SK-N-SH treated with all-trans-retinoic acid at 6 μM for 48 hours (cell line): ENCODE data around the gene HIVEP2.

Experiments used
- ATAC-seq: fragments of 200-7000 bp; cut with Tn5 transposase; 3 replicates; pipeline ENCODE4 v1.9.1; 2020; ENCODE audit warnings: mild to moderate bottlenecking, moderate library complexity
- ARNTL ChIP-seq: fragments of 450-650 bp; formaldehyde crosslinking; IDR thresholded peaks from 2 replicates; pipeline ENCODE4 v1.5.0; 2020; ENCODE audit warnings: low read depth, mild to moderate bottlenecking, moderate library complexity, borderline replicate concordance
- BACH2 ChIP-seq: fragments of 250-450 bp; sonication (Bioruptor Pico); IDR thresholded peaks from 2 replicates; pipeline ENCODE4 v1.9.0; 2021; ENCODE audit warnings: mild to moderate bottlenecking, borderline replicate concordance
- CSRNP3 ChIP-seq: fragments of 250-450 bp; sonication (Bioruptor Pico); IDR thresholded peaks from 2 replicates; pipeline ENCODE4 v1.5.1; 2021; ENCODE audit warnings: mild to moderate bottlenecking, moderate library complexity
- ESRRG ChIP-seq: fragments of 250-450 bp; sonication (Bioruptor Pico); IDR thresholded peaks from 2 replicates; pipeline ENCODE4 v1.6.1; 2021; ENCODE audit warnings: mild to moderate bottlenecking
- GLIS3 ChIP-seq: fragments of 250-450 bp; sonication (Bioruptor Pico); IDR thresholded peaks from 2 replicates; pipeline ENCODE4 v1.5.0; 2020; ENCODE audit warnings: mild to moderate bottlenecking, moderate library complexity
- ISL1 ChIP-seq: fragments of 250-450 bp; sonication (Bioruptor Pico); IDR thresholded peaks from 2 replicates; pipeline ENCODE4 v2.1.2; 2022; ENCODE audit warnings: mild to moderate bottlenecking, moderate library complexity
- PPARA ChIP-seq: fragments of 250-450 bp; sonication (Bioruptor Pico); IDR thresholded peaks from 2 replicates; pipeline ENCODE4 v1.5.0; 2020; ENCODE audit warnings: mild to moderate bottlenecking, borderline replicate concordance
- RARB ChIP-seq: fragments of 250-450 bp; sonication (Bioruptor Pico); IDR thresholded peaks from 2 replicates; pipeline ENCODE4 v1.8.0; 2021; ENCODE audit warnings: mild to moderate bottlenecking, moderate library complexity
- SNAI2 ChIP-seq: fragments of 250-450 bp; sonication (Bioruptor Pico); IDR thresholded peaks from 2 replicates; pipeline ENCODE4 v1.5.0; 2020; ENCODE audit warnings: mild to moderate bottlenecking, moderate library complexity
- TCF4 ChIP-seq: fragments of 250-450 bp; sonication (Bioruptor Pico); IDR thresholded peaks from 2 replicates; pipeline ENCODE4 v1.8.0; 2021; ENCODE audit warnings: mild to moderate bottlenecking, moderate library complexity, borderline replicate concordance
- TOX ChIP-seq: fragments of 250-450 bp; sonication (Bioruptor Pico); IDR thresholded peaks from 2 replicates; pipeline ENCODE4 v1.8.0; 2021; ENCODE audit warnings: mild to moderate bottlenecking, moderate library complexity, borderline replicate concordance
- ZC3H10 ChIP-seq: fragments of 250-450 bp; sonication (Bioruptor Pico); IDR thresholded peaks from 2 replicates; pipeline ENCODE4 v1.5.1; 2021; ENCODE audit warnings: mild to moderate bottlenecking, moderate library complexity
- ZFP30 ChIP-seq: fragments of 450-650 bp; formaldehyde crosslinking; IDR thresholded peaks from 2 replicates; pipeline ENCODE4 v1.5.0; 2022; ENCODE audit warnings: mild to moderate bottlenecking, moderate library complexity
- ZNF565 ChIP-seq: fragments of 450-650 bp; formaldehyde crosslinking; conservative IDR thresholded peaks from 2 replicates; pipeline ENCODE4 v1.5.0; 2020; ENCODE audit warnings: low read depth, mild to moderate bottlenecking, moderate library complexity
- ZNF70 ChIP-seq: fragments of 450-650 bp; formaldehyde crosslinking; IDR thresholded peaks from 2 replicates; pipeline ENCODE4 v1.5.0; 2020; ENCODE audit warnings: mild to moderate bottlenecking, moderate library complexity
- ZNF8 ChIP-seq: fragments of 450-650 bp; formaldehyde crosslinking; IDR thresholded peaks from 2 replicates; pipeline ENCODE4 v1.5.0; 2020; ENCODE audit warnings: mild to moderate bottlenecking, moderate library complexity
- TF ChIP-seq, protein P1 (sequence below): fragments of 250-450 bp; sonication (Bioruptor Pico); IDR thresholded peaks from 2 replicates; pipeline ENCODE4 v1.5.0; 2020; ENCODE audit warnings: mild to moderate bottlenecking, moderate library complexity
- TF ChIP-seq, protein P2 (sequence below): fragments of 250-450 bp; sonication (Bioruptor Pico); IDR thresholded peaks from 2 replicates; pipeline ENCODE4 v1.8.0; 2020; ENCODE audit warnings: mild to moderate bottlenecking, moderate library complexity, borderline replicate concordance
- TF ChIP-seq, protein P3 (sequence below): fragments of 250-450 bp; sonication (Bioruptor Pico); IDR thresholded peaks from 2 replicates; pipeline ENCODE4 v1.8.0; 2021; ENCODE audit warnings: low read depth, mild to moderate bottlenecking, moderate library complexity, borderline replicate concordance

Gene HIVEP2

GRCh38 chr6:142952614-142953013 is 7.6 kb upstream of the HIVEP2 start (continued):
- TF ChIP-seq, protein P1, sequence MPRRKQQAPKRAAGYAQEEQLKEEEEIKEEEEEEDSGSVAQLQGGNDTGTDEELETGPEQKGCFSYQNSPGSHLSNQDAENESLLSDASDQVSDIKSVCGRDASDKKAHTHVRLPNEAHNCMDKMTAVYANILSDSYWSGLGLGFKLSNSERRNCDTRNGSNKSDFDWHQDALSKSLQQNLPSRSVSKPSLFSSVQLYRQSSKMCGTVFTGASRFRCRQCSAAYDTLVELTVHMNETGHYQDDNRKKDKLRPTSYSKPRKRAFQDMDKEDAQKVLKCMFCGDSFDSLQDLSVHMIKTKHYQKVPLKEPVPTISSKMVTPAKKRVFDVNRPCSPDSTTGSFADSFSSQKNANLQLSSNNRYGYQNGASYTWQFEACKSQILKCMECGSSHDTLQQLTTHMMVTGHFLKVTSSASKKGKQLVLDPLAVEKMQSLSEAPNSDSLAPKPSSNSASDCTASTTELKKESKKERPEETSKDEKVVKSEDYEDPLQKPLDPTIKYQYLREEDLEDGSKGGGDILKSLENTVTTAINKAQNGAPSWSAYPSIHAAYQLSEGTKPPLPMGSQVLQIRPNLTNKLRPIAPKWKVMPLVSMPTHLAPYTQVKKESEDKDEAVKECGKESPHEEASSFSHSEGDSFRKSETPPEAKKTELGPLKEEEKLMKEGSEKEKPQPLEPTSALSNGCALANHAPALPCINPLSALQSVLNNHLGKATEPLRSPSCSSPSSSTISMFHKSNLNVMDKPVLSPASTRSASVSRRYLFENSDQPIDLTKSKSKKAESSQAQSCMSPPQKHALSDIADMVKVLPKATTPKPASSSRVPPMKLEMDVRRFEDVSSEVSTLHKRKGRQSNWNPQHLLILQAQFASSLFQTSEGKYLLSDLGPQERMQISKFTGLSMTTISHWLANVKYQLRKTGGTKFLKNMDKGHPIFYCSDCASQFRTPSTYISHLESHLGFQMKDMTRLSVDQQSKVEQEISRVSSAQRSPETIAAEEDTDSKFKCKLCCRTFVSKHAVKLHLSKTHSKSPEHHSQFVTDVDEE (CRISPR knock-in tag), result no peak

DNA sequence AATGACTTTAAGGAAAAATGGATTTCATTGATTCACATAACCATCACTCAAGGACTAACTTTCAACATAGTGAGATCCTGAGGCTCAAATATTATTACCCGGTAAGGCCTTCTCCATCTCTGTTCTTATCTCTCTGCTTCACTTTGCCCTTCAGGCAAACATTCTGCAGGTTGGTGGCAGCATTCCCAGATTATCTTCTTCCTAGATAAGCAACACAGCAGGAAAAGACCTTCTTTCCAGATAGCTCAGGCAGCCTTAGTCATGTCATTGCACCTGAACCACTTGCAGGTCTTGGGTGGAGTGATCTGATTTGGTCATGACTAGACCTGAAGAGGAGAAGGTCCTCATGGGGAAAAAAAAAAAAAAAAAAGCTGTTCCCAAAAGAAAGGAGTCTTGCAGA is 5.3 kb upstream of the HIVEP2 start:
- no peak for ATAC-seq
- TF ChIP-seq ISL1 (no peak), ZC3H10 (no peak), ZNF70 (CRISPR knock-in tag) (no peak), ZNF565 (CRISPR knock-in tag) (no peak), TCF4 (CRISPR knock-in tag) (no peak), SNAI2 (no peak), ARNTL (CRISPR knock-in tag) (no peak), CSRNP3 (CRISPR knock-in tag) (no peak), BACH2 (no peak), ZFP30 (CRISPR knock-in tag) (no peak), TOX (CRISPR knock-in tag) (no peak), RARB (CRISPR knock-in tag) (no peak), ESRRG (CRISPR knock-in tag) (no peak), PPARA (CRISPR knock-in tag) (no peak), ZNF8 (CRISPR knock-in tag) (no peak)
- TF ChIP-seq, protein P2, sequence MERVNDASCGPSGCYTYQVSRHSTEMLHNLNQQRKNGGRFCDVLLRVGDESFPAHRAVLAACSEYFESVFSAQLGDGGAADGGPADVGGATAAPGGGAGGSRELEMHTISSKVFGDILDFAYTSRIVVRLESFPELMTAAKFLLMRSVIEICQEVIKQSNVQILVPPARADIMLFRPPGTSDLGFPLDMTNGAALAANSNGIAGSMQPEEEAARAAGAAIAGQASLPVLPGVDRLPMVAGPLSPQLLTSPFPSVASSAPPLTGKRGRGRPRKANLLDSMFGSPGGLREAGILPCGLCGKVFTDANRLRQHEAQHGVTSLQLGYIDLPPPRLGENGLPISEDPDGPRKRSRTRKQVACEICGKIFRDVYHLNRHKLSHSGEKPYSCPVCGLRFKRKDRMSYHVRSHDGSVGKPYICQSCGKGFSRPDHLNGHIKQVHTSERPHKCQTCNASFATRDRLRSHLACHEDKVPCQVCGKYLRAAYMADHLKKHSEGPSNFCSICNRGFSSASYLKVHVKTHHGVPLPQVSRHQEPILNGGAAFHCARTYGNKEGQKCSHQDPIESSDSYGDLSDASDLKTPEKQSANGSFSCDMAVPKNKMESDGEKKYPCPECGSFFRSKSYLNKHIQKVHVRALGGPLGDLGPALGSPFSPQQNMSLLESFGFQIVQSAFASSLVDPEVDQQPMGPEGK (CRISPR knock-in tag), result no peak
- TF ChIP-seq, protein P1 (CRISPR knock-in tag), result no peak
- TF ChIP-seq, protein P3, sequence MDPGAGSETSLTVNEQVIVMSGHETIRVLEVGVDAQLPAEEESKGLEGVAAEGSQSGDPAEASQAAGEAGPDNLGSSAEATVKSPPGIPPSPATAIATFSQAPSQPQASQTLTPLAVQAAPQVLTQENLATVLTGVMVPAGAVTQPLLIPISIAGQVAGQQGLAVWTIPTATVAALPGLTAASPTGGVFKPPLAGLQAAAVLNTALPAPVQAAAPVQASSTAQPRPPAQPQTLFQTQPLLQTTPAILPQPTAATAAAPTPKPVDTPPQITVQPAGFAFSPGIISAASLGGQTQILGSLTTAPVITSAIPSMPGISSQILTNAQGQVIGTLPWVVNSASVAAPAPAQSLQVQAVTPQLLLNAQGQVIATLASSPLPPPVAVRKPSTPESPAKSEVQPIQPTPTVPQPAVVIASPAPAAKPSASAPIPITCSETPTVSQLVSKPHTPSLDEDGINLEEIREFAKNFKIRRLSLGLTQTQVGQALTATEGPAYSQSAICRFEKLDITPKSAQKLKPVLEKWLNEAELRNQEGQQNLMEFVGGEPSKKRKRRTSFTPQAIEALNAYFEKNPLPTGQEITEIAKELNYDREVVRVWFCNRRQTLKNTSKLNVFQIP (CRISPR knock-in tag), result no peak

DNA sequence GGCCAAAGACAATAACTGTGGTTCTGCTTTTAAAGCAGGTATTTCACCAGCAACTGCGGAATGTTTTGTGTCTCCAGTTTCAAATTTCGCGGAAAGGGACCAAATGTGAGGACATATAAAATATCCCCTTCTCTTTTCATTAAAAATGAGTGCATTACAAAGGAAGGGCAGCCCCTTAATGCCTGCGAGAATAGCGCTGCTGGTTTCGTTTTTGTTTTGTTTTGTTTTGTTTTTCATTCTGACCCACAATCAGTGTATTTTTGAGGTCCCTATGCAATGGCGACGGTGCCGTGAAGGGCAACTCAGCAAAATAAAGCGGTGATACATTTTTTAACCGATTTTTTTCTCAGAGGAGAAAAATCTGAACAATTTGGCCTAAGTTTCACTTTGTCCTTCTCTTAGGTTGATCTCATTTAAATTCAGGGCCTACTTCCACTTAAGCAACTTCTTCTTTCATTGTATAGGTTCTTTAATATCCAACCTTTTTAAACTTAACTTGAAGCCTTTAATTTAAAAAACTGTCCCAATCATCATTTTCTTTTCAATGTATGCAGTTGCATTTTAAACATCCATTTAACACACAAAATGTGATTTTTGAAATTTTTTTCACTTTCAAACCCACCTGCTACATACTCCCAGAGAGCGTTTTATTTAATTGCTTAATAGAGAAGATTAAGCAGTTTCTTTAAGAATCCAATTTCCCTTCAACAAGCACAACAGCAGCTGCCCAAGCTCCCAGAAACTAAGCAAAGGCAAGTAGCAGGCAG is 2.9 kb upstream of the HIVEP2 start:
- no peak for ATAC-seq

More for the DNA sequence above, 2.9 kb upstream of the HIVEP2 start:
- no peak for TF ChIP-seq GLIS3 (CRISPR knock-in tag)
- no peak for TF ChIP-seq ZNF8 (CRISPR knock-in tag)
- no peak for TF ChIP-seq CSRNP3 (CRISPR knock-in tag)
- no peak for TF ChIP-seq TCF4 (CRISPR knock-in tag)
